ENCODE measurements around the gene CYTH1.

CYTH1 gene

DNA sequence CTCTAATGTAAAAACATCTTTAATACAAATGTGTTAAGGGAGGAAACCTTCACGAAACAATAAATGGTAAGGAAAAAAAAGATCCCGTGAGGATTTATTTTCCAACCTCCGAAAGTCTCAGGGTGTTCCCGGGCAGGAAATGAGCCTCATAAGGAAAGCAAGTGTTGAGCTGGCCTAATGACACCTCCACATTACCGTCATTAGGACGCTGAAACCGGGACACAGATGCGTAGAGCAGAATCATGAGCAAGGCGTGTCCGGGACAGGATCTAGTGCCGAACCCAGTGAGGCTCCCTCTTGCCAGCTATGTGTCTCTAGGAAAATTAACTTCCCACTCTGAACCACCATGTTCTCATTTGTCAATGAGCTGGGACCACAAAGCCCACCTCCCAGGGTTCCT lies 22.7 kb upstream of the CYTH1 start:
- DNase-seq, result no peak

- DNase-seq, result peak; percentile 82 to 83
Measured at GRCh38 chr17:78803186-78803845, 21.2 kb upstream of the CYTH1 start.

- DNase-seq, result no peak
Measured at GRCh38 chr17:78802459-78802858, 20.4 kb upstream of the CYTH1 start.

DNA sequence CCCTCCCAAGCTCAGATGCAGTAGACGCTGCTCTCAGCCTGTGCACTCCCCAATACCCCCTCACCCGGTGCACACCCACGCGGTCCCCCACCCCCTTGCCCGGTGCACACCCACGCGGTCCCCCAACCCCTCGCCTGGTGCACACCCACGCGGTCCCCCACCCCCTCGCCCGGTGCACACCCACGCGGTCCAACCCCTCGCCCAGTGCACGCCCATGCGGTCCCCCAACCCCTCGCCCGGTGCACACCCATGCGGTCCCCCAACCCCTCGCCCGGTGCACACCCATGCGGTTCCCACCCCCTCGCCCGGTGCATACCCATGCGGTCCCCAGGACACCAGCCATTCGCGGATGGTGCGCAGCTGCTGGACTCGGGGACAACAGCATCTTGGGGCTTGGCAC lies 19.9 kb upstream of the CYTH1 start:
- DNase-seq, result no peak

GRCh38 chr17:78800132-78800931 lies 18.3 kb upstream of the CYTH1 start:
- DNase-seq, result no peak

- DNase-seq, result peak; percentile 16 to 35
Measured at GRCh38 chr17:78798695-78799559, 16.9 kb upstream of the CYTH1 start.

- no peak for DNase-seq
Measured at GRCh38 chr17:78797691-78798585, 15.9 kb upstream of the CYTH1 start.

DNA sequence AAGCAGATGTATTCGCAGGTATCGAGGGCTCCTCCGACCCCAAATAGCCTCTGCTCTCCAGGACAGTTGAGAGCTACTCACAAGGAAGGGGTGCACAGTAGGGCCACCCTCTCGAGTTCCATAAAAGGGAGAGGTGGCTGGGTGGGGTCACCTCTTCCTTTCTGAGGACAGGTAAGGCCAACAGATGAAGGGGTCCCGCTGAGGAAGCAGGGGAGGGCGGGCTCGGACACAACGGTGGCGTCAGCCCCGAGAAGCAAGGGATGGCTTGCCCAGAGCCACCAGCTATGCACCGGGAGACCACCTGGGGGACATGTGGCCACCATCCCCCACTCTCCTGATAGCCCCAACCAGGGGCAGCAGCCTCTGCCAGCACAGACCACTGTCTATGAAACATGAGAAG lies 15.1 kb upstream of the CYTH1 start:
- no peak for DNase-seq

DNA sequence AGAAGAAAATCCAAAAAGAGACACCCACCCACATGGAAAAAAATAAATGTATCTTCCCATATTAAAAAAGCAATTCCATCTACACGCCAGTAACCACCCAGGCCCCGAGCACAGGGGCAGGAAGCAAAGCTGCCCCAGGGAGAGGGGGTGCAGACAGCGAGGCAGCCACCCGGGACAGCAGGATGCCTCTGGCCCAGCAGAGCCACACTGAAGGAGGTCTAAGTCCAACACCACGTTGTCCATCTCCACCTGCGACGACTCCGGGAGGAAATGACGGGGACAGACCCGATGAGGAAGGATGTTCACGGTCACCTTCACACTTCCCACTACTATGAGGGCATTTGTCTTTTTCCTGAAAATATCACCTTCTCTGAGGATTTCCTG lies 14.4 kb upstream of the CYTH1 start:
- no peak for DNase-seq

DNA sequence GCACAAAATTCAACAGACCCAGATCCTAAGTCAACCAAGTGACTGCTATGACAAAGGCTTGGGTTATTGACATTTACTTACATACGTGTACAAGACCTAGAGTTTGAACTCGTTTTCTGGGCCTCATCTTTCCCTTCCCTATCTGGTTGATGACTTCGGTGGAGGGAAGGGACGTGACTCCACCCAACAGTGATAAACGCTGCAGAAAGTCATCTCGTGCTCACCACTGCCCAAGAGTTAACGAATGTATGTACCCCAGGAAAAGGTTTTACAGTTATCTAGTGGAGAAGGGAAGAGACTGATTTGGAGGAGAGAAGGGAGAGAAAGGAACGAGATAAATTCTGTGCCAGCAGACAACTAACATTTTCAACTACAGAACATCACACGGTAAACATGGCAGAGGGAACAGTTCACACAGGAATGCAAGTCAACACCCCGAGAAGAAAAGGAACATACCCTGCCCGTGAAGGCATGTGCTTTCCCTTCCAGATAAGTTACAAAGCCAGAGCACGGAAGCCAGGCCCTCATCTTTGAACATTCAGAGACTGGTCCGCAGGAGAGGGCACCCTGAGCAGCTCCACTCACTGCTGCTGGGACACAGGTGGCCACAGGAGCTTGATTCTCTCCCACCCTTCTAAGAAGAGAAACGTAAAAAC lies 13.9 kb upstream of the CYTH1 start:
- no peak for DNase-seq

- no peak for DNase-seq
Measured at GRCh38 chr17:78794864-78795640, 13.0 kb upstream of the CYTH1 start.

- DNase-seq, result no peak
Measured at GRCh38 chr17:78794399-78794798, 12.3 kb upstream of the CYTH1 start.

DNA sequence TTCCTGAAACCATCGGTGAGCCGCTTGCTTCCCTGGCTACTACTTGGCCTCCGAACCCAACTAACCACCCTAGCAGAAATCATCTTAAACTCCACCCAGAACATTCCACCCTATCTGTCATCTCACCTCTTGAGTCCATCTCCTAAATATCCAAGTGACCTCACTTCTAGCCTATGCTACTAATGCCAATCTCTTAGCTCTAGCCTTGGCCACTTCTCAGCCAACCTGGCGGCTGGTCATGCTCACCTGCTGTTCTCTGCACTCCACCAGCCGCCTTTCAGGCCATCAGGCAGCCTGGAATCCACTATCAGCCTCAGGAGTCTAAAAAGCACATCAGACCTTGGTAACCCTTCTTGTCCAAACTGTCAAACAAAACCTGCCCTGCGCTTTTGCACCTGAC lies 11.9 kb upstream of the CYTH1 start:
- DNase-seq, result no peak

- no peak for DNase-seq
Measured at GRCh38 chr17:78793415-78793814, 11.3 kb upstream of the CYTH1 start.

GRCh38 chr17:78791840-78792709 lies 10.0 kb upstream of the CYTH1 start:
- no peak for DNase-seq

DNA sequence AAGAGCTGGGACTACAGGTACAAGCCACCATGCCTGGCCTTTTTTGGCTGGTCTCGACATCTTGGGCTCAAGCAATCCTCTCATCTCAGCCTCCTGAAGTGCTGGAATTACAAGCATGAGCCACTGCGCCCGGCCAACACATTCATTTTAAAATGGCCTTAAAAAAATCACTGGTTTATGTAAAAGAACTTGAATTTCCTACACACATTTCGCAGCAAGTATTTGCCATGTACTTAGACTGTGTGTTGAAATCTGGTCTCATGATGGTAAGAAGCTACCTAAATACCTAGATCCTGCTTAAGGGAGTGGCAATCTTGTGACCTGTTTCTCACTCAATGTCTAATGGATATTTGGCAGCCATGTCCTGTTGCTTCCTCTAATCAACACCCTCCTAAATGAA lies 8.5 kb upstream of the CYTH1 start:
- no peak for DNase-seq

- DNase-seq, result no peak
Measured at GRCh38 chr17:78789663-78790181, 7.6 kb upstream of the CYTH1 start.

- DNase-seq, result no peak
Measured at GRCh38 chr17:78789149-78789662, 7.1 kb upstream of the CYTH1 start.

GRCh38 chr17:78788451-78788850 lies 6.4 kb upstream of the CYTH1 start:
- no peak for DNase-seq

DNA sequence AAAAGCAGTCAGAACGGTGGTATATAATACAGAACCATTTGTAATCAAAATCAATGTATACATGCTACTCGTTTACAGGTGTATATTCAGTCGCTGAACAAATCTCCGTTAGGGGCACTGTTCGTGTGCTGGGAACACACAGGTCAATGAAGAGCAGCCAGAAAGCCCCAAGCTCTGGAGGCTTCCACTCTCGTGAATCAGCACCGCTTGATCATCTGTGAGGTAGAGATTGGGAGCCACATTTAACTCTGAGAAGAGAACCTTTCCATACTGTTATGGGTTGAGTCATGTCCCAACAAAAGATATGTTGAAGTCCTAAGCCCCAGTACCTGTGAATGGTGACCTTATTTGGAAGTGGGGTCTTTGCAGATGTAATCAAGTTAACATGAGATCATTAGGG lies 5.4 kb upstream of the CYTH1 start:
- no peak for DNase-seq
